HEK293 (cell line): ENCODE results near the gene UCN2.

Experiments
- CTCF ChIA-PET: fragments of 350-600 bp; formaldehyde crosslinking; extraction: SDS; loops from one replicate; lab custom pipeline; 2021; ENCODE audit warnings: antibody characterized with exemption; lab: Yijun Ruan, JAX
- POLR2A ChIA-PET: fragments of 300-600 bp; formaldehyde crosslinking; extraction: SDS; loops from one replicate; lab custom pipeline; 2020; ENCODE audit warnings: antibody characterized with exemption, inconsistent platforms; lab: Yijun Ruan, JAX
- H3K27ac ChIP-seq: fragments of 200-500 bp; sonication (Bioruptor generic); 2 replicates; pipeline ENCODE4 v1.5.1; 2014; ENCODE audit warnings: low read depth, low read length, control low read depth, inconsistent platforms; ENCODE audit errors: extremely low read depth
- H3K36me3 ChIP-seq, 2 experiments: fragments of 200-500 bp in 1 of 2; sonication (Bioruptor generic) in 1 of 2; 1 replicate in 1 of 2; 2 replicates in 1 of 2; pipeline ENCODE4 v1.5.1; 2014 to 2017; ENCODE audit warnings: inconsistent platforms in 2 of 2, low read length in 2 of 2; ENCODE audit not compliant: control insufficient read depth in 2 of 2, insufficient read depth in 1 of 2
- H3K4me1 ChIP-seq: fragments of 200-500 bp; sonication (Bioruptor generic); 2 replicates; pipeline ENCODE4 v1.5.1; 2014; ENCODE audit warnings: mild to moderate bottlenecking, low read length, inconsistent platforms; ENCODE audit not compliant: control insufficient read depth, insufficient read depth
- H3K4me3 ChIP-seq: 2 replicates; pipeline ENCODE4 v1.5.1; 2011; ENCODE audit warnings: low read depth, mild to moderate bottlenecking, control low read depth, low read length, moderate library complexity
- H3K9me3 ChIP-seq: fragments of 200-500 bp; sonication (Bioruptor generic); 2 replicates; pipeline ENCODE4 v1.5.1; 2014; ENCODE audit warnings: low read depth, low read length, inconsistent platforms; ENCODE audit not compliant: control insufficient read depth, insufficient read depth
- BCL11B ChIP-seq: fragments of 450-650 bp; formaldehyde crosslinking; IDR thresholded peaks from 2 replicates; pipeline ENCODE4 v1.5.1; 2016; ENCODE audit warnings: low read depth, missing biosample characterization, missing genetic modification characterization
- SALL2 ChIP-seq: fragments of 450-650 bp; formaldehyde crosslinking; IDR thresholded peaks from 2 replicates; pipeline ENCODE4 v1.5.0; 2017; ENCODE audit warnings: missing biosample characterization, mild to moderate bottlenecking, missing genetic modification characterization, borderline replicate concordance
- SCRT2 ChIP-seq: fragments of 450-650 bp; formaldehyde crosslinking; IDR thresholded peaks from 2 replicates; pipeline ENCODE4 v1.5.1; 2016; ENCODE audit warnings: missing biosample characterization, missing genetic modification characterization
- SP7 ChIP-seq: fragments of 450-650 bp; formaldehyde crosslinking; IDR thresholded peaks from 2 replicates; pipeline ENCODE4 v1.5.1; 2016; ENCODE audit warnings: missing biosample characterization, missing genetic modification characterization
- YY2 ChIP-seq: fragments of 450-650 bp; formaldehyde crosslinking; IDR thresholded peaks from 2 replicates; pipeline ENCODE4 v1.5.1; 2016; ENCODE audit warnings: missing biosample characterization, missing genetic modification characterization
- ZBTB11 ChIP-seq: fragments of 450-650 bp; formaldehyde crosslinking; conservative IDR thresholded peaks from 2 replicates; pipeline ENCODE4 v1.5.1; 2016; ENCODE audit warnings: low read depth, missing biosample characterization, missing genetic modification characterization
- ZBTB20 ChIP-seq: fragments of 450-650 bp; formaldehyde crosslinking; IDR thresholded peaks from 2 replicates; pipeline ENCODE4 v1.5.1; 2016; ENCODE audit warnings: missing biosample characterization, missing genetic modification characterization
- ZNF10 ChIP-seq: fragments of 450-650 bp; formaldehyde crosslinking; IDR thresholded peaks from 2 replicates; pipeline ENCODE4 v1.5.1; 2017; ENCODE audit warnings: missing biosample characterization, missing genetic modification characterization
- ZNF132 ChIP-seq: fragments of 450-650 bp; formaldehyde crosslinking; IDR thresholded peaks from 2 replicates; pipeline ENCODE4 v1.5.1; 2017; ENCODE audit warnings: missing biosample characterization, missing genetic modification characterization, borderline replicate concordance
- ZNF146 ChIP-seq: fragments of 450-650 bp; formaldehyde crosslinking; IDR thresholded peaks from 2 replicates; pipeline ENCODE4 v1.5.1; 2016; ENCODE audit warnings: missing biosample characterization, missing genetic modification characterization
- ZNF18 ChIP-seq: fragments of 450-650 bp; formaldehyde crosslinking; IDR thresholded peaks from 2 replicates; pipeline ENCODE4 v1.5.1; 2016; ENCODE audit warnings: missing biosample characterization, missing genetic modification characterization
- ZNF202 ChIP-seq: fragments of 450-650 bp; formaldehyde crosslinking; IDR thresholded peaks from 2 replicates; pipeline ENCODE4 v1.5.1; 2016; ENCODE audit warnings: missing biosample characterization, missing genetic modification characterization, borderline replicate concordance
- ZNF274 ChIP-seq, 2 experiments: fragments of 200-500 bp in 1 of 2; fragments of 450-650 bp in 1 of 2; sonication (Bioruptor generic) in 1 of 2; formaldehyde crosslinking in 1 of 2; IDR thresholded peaks; 2 replicates each; pipeline versions ENCODE4 v1.5.1 to v1.6.1; 2014 to 2016; ENCODE audit warnings: borderline replicate concordance in 1 of 2, inconsistent platforms in 1 of 2, low read length in 1 of 2, missing biosample characterization in 1 of 2, missing genetic modification characterization in 1 of 2
- ZNF324 ChIP-seq: fragments of 450-650 bp; formaldehyde crosslinking; IDR thresholded peaks from 2 replicates; pipeline ENCODE4 v1.5.1; 2016; ENCODE audit warnings: missing biosample characterization, missing genetic modification characterization
- ZNF354C ChIP-seq: fragments of 450-650 bp; formaldehyde crosslinking; IDR thresholded peaks from 2 replicates; pipeline ENCODE4 v1.5.1; 2016; ENCODE audit warnings: missing biosample characterization, missing genetic modification characterization, low read depth, borderline replicate concordance
- ZNF37A ChIP-seq: fragments of 450-650 bp; IDR thresholded peaks from 2 replicates; pipeline ENCODE4 v1.5.1; 2018; ENCODE audit warnings: missing biosample characterization, missing genetic modification characterization
- ZNF473 ChIP-seq: fragments of 450-650 bp; formaldehyde crosslinking; IDR thresholded peaks from 2 replicates; pipeline ENCODE4 v1.5.1; 2017; ENCODE audit warnings: missing biosample characterization, missing genetic modification characterization
- ZNF48 ChIP-seq: fragments of 450-650 bp; formaldehyde crosslinking; IDR thresholded peaks from 2 replicates; pipeline ENCODE4 v1.5.1; 2016; ENCODE audit warnings: missing biosample characterization, missing genetic modification characterization
- ZNF549 ChIP-seq: fragments of 450-650 bp; IDR thresholded peaks from 2 replicates; pipeline ENCODE4 v1.5.1; 2018; ENCODE audit warnings: missing biosample characterization, missing genetic modification characterization, mild to moderate bottlenecking, inconsistent platforms, moderate library complexity
- ZNF600 ChIP-seq: fragments of 450-650 bp; formaldehyde crosslinking; IDR thresholded peaks from 2 replicates; pipeline ENCODE4 v1.5.1; 2016; ENCODE audit warnings: missing biosample characterization, missing genetic modification characterization
- ZNF645 ChIP-seq: fragments of 450-650 bp; formaldehyde crosslinking; IDR thresholded peaks from 2 replicates; pipeline ENCODE4; 2016; ENCODE audit warnings: missing biosample characterization, missing genetic modification characterization
- ZNF768 ChIP-seq: fragments of 450-650 bp; formaldehyde crosslinking; IDR thresholded peaks from 2 replicates; pipeline ENCODE4 v1.5.1; 2018; ENCODE audit warnings: missing biosample characterization, mild to moderate bottlenecking, missing genetic modification characterization
- ZNF776 ChIP-seq: fragments of 450-650 bp; formaldehyde crosslinking; IDR thresholded peaks from 2 replicates; pipeline ENCODE4 v1.5.0; 2017; ENCODE audit warnings: missing biosample characterization, missing genetic modification characterization, borderline replicate concordance
- ZSCAN16 ChIP-seq: fragments of 450-650 bp; formaldehyde crosslinking; IDR thresholded peaks from 2 replicates; pipeline ENCODE4 v1.5.1; 2016; ENCODE audit warnings: missing biosample characterization, missing genetic modification characterization
- TF ChIP-seq, protein P1 (sequence below): fragments of 450-650 bp; formaldehyde crosslinking; IDR thresholded peaks from 2 replicates; pipeline ENCODE4 v1.5.1; 2017; ENCODE audit warnings: missing biosample characterization, missing genetic modification characterization
- TF ChIP-seq, protein P2 (sequence below): fragments of 450-650 bp; formaldehyde crosslinking; IDR thresholded peaks from 2 replicates; pipeline ENCODE4 v1.5.1; 2016; ENCODE audit warnings: missing biosample characterization, missing genetic modification characterization

The UCN2 gene

DNA sequence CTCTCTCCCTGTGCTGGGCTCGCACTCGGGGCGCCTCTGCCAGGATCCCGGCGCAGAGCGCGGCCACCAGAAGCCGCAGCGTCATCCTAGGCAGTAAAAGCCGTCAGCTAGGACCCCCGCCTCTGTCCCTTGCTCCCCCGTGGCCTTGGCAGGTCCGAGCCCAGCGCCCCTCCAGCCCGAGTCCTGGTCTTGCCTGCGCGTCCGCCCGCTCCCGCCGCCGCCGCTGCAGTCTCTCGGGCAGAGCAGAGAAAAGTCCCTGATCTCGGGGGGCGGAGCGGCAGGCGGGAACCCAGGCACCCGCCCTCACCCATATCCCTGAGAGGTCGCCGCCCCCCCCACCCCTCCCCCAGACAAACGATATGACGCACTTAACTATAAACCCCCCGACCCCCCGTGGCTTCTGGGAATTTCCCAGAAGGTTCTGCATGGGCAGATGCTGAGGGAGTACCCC is 31.5 kb upstream of the UCN2 start, which contains the start of gene COL7A1:
TSS of gene COL7A1 (minus strand) at position 255 of the 451 bp plus-strand sequence. CDS start at position 85, 170 bp downstream.
- Histone ChIP-seq H3K36me3 (peaks cover 0 to 34% of the 10 kb centered on the region in 2 experiments; a peak in 1 of 3 replicates), H3K27ac (no peak within 1 kb of the TSS; the same call in 1 of the 2 replicates), H3K4me3 (peak within 1 kb of the TSS; percentile 32), H3K9me3 (no peaks in the 10 kb centered on the region), H3K4me1 (no peaks in the 10 kb centered on the region; the same call in 1 of the 2 replicates)
- CTCF ChIA-PET: no interaction called here
- TF ChIP-seq ZNF202 (no peak), SALL2 (tag by site-specific recombination) (no peak), SCRT2 (tag by site-specific recombination) (no peak), ZNF354C (tag by site-specific recombination) (no peak), ZNF18 (no peak), ZNF645 (tag by site-specific recombination) (no peak), SP7 (tag by site-specific recombination) (no peak), ZNF48 (tag by site-specific recombination) (no peak), ZNF549 (tag by site-specific recombination) (no peak), YY2 (tag by site-specific recombination) (no peak), ZSCAN16 (no peak), ZNF324 (tag by site-specific recombination) (no peak), ZBTB11 (no peak), ZNF768 (tag by site-specific recombination) (no peak), ZNF600 (tag by site-specific recombination) (no peak), ZNF473 (tag by site-specific recombination) (no peak), BCL11B (tag by site-specific recombination) (no peak)
- TF ChIP-seq, protein P1, sequence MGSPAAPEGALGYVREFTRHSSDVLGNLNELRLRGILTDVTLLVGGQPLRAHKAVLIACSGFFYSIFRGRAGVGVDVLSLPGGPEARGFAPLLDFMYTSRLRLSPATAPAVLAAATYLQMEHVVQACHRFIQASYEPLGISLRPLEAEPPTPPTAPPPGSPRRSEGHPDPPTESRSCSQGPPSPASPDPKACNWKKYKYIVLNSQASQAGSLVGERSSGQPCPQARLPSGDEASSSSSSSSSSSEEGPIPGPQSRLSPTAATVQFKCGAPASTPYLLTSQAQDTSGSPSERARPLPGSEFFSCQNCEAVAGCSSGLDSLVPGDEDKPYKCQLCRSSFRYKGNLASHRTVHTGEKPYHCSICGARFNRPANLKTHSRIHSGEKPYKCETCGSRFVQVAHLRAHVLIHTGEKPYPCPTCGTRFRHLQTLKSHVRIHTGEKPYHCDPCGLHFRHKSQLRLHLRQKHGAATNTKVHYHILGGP (tag by site-specific recombination): no peak
- POLR2A ChIA-PET: no interaction called here

DNA sequence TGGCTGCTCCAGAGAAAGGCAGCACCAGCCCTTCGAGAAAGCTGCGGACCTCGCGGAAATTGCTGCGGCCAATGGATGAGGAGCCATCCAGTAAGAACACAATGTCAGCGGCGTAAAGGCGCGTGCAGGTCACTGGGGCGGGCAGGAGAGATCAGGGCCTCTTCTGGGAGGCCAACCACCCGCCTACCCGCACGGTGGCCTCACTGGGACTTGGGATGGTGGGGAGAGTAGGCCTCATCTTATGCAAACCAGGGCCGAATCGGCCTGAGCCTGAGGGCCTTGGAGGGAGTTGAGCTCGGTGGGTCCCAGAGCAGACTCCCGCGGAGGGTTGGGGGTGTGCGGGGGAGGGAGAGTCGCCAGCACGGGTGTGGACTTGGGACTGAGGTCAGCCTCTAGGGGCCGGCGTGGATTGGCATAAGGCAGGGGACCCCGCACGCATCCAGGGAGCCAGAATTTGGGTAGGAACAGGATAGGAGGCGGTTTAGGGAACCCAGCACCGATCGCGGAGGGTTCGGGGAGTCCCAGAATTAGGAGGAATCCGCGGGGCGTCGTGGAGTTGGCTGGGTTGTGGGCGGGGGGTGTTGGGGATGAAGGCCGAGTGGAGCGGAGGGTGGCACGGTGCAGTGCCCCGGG is 31.0 kb upstream of the UCN2 start:
- H3K9me3 ChIP-seq: no peaks in the 10 kb centered on the region
- no peaks in the 10 kb centered on the region; the same call in 1 of the 2 replicates for H3K4me1 ChIP-seq
- CTCF ChIA-PET: no interaction called here
- POLR2A ChIA-PET: no interaction called here
- H3K4me3 ChIP-seq: peak overlapping the region; percentile 32
- H3K36me3 ChIP-seq: peaks cover 0 to 28% of the 10 kb centered on the region in 2 experiments; a peak in 1 of 3 replicates
- H3K27ac ChIP-seq: no peak overlapping the region
- no peak for TF ChIP-seq ZBTB20
- TF ChIP-seq ZNF776 (tag by site-specific recombination): no peak
- no peak for TF ChIP-seq ZNF37A (tag by site-specific recombination)
- TF ChIP-seq, protein P2, sequence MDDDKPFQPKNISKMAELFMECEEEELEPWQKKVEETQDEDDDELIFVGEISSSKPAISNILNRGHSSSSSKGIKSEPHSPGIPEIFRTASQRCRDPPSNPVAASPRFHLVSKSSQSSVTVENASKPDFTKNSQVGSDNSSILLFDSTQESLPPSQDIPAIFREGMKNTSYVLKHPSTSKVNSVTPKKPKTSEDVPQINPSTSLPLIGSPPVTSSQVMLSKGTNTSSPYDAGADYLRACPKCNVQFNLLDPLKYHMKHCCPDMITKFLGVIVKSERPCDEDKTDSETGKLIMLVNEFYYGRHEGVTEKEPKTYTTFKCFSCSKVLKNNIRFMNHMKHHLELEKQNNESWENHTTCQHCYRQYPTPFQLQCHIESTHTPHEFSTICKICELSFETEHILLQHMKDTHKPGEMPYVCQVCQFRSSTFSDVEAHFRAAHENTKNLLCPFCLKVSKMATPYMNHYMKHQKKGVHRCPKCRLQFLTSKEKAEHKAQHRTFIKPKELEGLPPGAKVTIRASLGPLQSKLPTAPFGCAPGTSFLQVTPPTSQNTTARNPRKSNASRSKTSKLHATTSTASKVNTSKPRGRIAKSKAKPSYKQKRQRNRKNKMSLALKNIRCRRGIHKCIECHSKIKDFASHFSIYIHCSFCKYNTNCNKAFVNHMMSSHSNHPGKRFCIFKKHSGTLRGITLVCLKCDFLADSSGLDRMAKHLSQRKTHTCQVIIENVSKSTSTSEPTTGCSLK (tag by site-specific recombination): no peak
- TF ChIP-seq ZNF354C (tag by site-specific recombination): no peak
- TF ChIP-seq ZNF132 (tag by site-specific recombination): no peak
- no peak for TF ChIP-seq ZNF146 (tag by site-specific recombination)
- TF ChIP-seq ZNF274 (IDR thresholded peaks at IDR 0.05; ENCODE audit: low read length): no peak
- TF ChIP-seq ZNF274 (tag by site-specific recombination; IDR thresholded peaks at IDR 0.05; ENCODE audit: borderline replicate concordance): no peak
- no peak for TF ChIP-seq ZNF10 (tag by site-specific recombination)
